Effector CD4-positive, alpha-beta T cell (primary cell): ENCODE measurements around the gene COL1A2.

Experiments used
- DNase-seq: peaks from one replicate; pipeline ENCODE4 v3.0.0-alpha.2; 2020

The COL1A2 gene

GRCh38 chr7:94384315-94384714 lies 10.4 kb upstream of the COL1A2 start:
- DNase-seq = no peak

- DNase-seq = no peak
These were observed 8.3 kb upstream of the COL1A2 start for GRCh38 chr7:94386416-94386815.

- DNase-seq = no peak
These were observed 6.2 kb upstream of the COL1A2 start for GRCh38 chr7:94388540-94388939.

GRCh38 chr7:94389381-94389780 lies 5.3 kb upstream of the COL1A2 start:
- no peak for DNase-seq

DNA sequence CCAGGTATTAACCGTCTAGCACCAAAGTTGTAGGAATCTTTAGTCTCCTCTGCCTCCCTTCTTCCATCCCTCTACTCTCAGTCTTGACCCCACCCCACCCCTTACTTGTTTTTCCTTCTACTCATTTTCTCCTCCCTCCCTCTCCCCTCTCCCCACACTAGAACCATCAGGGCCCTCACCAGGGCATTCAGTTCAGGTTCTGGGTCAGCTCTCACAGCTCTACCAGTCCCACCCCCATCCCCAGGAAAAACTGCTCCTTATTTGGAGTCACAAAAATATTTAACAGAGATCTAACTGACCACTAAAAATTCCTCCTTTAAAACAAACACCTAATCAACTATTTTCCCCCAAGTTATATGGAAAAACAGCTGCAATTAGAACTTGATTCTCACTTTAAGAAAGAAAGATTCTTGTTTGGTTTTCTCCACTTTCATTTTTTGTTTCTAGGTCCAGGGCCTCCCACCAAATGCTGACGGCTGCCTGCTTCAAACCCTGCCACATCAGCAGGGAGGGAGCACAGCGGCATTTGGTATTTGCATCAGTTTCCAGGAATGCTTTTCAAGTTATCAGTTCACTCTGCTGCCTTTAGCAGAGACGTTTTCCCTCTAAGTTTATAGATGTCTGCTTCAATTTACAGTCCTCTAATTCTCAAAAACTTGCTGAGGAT lies 2.8 kb upstream of the COL1A2 start:
- DNase-seq = no peak

DNA sequence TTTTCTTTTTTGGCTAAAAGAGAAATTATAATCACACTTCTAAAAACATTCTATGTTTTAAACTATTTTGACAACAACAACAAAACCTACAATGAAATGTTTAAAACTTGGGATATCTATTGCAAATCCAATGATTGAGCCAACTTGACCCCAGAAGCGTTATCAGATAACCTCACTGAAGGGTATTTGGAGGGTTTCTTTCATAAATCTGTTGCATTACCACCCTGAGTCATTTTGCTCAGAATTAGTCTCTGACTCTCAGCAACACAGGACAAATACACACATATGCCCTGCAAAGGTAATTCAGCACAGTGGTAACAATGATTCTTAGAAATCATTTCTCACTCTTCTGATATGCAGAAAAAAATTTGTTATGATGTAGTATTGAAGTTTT lies 2.3 kb upstream of the COL1A2 start:
- no peak for DNase-seq

DNA sequence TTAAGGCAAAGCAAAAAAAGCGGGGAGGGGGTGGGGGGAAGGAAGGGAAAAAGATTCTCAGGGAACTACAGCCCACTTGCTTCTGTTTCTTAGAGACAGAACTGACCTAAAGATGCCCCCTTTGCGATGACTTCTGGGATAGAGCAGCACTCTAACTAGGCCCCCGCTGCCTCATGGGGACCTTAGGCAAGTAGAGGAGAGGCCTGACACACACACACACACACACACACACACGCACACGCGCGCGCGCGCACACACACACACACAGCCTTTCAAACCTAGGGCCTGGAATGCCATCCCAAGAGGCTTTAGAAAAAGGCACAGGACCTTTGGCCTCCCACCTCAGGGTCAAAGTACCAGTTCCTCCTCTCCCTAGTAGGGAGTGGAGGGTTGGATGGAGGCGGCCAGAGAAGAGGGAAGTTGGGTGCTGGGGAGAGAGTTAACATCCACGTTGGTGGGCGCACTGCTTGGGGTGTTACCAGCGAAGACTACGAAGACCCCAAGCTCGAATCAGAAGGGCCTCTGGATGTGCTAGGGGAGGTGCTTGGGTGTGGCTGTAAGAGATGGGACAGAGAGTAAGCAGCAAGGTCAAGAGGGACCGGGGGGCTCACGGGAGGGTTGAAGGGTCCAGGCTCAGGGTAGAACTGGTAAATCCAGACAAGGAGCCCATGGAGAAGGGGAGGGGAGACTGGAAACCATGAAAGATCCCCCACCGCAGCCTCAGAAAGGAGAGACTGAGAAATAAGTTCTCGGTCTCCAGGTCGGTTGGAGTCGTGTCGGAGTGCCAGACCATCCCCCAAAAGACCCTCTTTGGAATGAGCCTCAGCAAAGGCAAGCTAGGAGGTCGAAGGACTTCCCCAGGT lies 1.2 kb upstream of the COL1A2 start:
- DNase-seq = no peak

GRCh38 chr7:94394109-94394436 lies 622 bp upstream of the COL1A2 start:
- no peak for DNase-seq

- no peak for DNase-seq
These were observed 694 bp downstream of the COL1A2 start for GRCh38 chr7:94395141-94396036.

DNA sequence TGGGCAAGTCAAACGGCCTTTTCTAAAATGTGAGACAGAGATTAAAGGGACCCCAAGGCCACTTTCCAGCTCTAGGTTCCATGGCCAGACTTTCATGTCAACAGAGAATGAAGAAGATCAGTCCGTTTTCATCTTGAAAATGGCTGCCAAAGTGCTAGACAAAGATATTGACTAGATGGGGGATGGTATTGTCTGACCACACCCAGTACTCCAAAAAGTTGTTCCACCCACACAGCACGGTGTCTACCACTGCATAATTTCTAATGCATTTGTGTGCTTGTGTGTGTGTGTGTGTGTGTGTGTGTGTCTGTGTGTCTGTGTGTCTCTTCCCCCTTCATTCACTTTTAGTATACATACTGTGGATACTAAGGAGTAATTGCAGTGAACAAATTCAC lies 1.3 kb downstream of the COL1A2 start:
- no peak for DNase-seq

DNA sequence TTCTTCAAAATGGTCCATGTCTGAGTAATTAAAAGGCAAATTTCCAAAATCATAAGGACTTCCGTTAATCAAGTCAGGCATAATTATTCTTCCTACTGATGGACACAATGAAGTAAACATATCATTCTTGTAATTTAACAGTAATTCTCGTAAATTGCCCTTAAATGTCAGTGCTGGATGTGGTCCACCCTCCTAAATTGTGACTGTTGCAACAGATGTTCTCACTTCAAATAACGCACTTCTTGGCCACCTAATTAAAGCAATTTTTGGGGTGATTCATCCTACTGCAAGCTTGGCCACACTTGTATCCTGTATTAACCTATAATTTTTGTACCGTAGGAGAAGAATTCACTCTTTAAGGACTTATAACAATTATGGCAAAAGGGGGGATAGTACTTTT lies 1.9 kb downstream of the COL1A2 start:
- no peak for DNase-seq

GRCh38 chr7:94397722-94398121 lies 3.0 kb downstream of the COL1A2 start:
- DNase-seq = no peak

GRCh38 chr7:94398841-94399240 lies 4.1 kb downstream of the COL1A2 start:
- no peak for DNase-seq

DNA sequence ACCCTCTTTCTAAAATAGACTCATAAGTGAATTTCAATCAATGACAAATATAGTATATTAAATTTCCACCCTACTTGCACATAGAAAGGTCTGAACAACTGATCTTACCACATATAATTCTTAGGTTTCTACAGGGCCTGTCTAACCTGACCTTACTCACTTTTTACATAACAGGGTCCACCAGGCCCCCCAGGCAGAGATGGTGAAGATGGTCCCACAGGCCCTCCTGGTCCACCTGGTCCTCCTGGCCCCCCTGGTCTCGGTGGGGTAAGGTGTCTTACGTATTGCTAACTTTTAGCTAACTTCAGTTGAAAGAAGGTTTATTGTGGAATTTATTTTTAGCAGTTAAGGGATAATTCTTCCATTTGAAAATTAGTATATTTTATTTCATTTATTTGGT lies 5.3 kb downstream of the COL1A2 start:
- DNase-seq = no peak

DNA sequence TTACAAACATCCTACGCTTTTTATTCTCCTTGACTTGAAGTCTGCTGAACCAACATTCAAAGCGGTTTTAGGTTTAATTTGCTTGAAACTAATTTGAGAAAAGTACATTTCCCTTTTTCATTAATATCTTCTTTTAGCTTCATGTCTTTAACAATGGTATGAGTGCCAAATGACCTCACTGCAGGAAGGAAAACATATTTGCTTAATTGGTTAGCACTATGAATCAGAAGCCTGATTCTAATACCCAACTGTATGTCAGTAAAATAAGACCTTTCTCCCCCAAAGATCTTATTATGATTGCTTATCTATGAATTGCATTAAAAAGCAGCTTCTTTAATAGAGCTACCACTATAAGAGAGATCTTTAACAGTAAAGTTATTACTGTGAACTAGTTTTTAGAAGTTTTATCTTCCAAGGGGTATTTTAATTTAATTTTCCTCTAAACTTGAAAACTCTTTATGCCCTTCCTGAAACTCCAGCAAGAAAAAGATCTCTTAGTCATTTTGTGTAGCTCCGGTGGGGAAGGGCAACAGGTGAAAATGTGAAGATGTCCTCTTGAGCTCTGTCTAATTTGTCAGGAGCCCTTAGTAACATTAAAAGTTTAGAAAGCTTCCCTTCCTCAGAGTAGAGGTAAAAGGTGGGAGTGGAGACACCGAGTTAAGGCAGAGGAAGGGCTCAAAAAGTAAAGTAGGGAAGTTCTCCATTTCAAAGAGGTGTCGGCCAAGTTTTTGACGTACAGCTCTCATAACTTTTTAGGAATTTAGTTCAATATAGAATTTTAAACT lies 6.1 kb downstream of the COL1A2 start:
- DNase-seq = no peak

- DNase-seq = no peak
These were observed 6.7 kb downstream of the COL1A2 start for GRCh38 chr7:94401428-94401814.

DNA sequence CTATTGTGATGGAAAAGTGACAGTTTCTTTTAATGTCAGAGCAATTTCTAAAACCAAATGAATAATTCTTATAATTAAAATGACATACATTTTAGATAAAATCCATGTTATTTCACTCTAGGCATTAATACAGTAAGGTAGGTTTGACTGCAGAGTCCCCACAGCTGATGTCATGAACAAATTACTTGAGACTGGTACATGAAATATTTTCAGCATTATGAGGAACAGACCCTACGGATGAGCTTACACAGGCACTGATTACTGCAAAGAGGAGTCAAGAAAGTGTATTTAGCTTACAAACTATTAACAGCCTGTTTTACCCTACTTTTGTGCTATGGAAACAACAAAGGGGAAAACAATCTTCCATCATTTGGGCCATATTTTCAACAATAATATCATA lies 8.9 kb downstream of the COL1A2 start:
- DNase-seq = no peak

GRCh38 chr7:94405506-94405905 lies 10.8 kb downstream of the COL1A2 start:
- no peak for DNase-seq

- no peak for DNase-seq
These were observed 12.0 kb downstream of the COL1A2 start for GRCh38 chr7:94406696-94407095.

DNA sequence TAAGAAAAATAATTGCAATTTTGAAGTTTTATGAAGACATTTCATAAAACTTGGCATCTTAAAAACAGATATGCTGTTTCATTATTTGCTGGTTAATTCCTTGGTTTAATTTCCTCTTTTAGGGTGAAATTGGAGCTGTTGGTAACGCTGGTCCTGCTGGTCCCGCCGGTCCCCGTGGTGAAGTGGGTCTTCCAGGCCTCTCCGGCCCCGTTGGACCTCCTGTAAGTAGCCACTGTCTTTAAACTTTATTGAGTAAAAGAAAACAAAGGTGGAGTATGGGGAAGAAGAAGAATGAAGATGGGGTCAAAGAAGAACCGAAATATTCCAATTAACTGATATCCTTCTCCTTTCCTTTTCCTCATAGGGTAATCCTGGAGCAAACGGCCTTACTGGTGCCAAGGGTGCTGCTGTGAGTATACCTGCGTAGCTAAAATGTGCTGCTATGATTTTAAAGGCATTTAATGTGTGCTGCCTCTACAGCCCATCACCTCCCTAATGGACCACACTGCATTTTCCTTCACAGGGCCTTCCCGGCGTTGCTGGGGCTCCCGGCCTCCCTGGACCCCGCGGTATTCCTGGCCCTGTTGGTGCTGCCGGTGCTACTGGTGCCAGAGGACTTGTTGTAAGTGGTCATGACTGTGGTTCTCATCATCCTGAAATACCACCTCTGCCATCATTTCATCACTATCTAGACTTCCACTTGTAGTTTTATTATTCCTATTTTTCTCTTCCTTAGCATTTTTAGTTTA lies 14.7 kb downstream of the COL1A2 start:
- no peak for DNase-seq

DNA sequence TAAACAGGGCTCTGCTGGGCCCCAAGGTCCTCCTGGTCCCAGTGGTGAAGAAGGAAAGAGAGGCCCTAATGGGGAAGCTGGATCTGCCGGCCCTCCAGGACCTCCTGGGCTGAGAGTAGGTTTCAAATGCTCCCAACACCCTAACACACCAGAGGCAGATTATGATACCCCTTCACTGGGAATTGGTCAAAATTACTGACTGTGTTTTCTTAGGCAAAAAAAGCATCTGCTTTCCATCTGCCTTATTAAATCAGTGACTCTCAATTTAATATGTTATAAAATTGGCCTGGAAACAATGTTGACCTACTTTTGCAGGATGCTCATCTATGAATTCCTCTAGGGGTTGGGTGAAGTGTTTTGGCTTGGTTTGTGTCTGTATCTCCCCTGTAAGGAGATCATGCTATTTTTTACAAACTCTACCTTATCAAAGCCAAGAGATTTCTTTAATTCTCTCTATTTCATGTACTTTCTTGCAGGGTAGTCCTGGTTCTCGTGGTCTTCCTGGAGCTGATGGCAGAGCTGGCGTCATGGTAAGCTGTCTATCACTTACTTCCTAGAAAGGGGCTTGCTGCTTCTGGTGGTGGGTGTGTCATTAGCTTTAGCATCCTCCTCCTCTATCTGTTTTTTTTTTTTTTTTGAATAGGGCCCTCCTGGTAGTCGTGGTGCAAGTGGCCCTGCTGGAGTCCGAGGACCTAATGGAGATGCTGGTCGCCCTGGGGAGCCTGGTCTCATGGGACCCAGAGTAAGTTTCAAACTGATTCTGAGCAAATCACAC lies 15.9 kb downstream of the COL1A2 start:
- DNase-seq = no peak

DNA sequence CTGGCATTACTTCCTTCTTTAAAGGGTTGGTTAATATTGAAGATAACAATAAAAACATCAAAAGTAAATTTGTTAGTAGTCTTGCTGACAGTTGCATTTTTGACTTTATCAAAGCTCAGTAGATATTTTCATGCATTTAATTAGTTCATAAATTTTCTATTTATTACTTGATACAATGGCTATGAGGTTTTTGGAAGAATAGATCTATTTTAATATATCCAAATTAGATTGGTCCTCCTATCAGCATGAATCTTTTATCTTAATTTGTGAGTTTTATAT lies 16.4 kb downstream of the COL1A2 start:
- no peak for DNase-seq
